DMS153 (cell line): ENCODE results near the gene RABGAP1.

ENCODE experiments used
- DNase-seq: peaks from one replicate; lab custom pipeline; 2025; lab: John Stamatoyannopoulos, UW

Gene RABGAP1

DNA sequence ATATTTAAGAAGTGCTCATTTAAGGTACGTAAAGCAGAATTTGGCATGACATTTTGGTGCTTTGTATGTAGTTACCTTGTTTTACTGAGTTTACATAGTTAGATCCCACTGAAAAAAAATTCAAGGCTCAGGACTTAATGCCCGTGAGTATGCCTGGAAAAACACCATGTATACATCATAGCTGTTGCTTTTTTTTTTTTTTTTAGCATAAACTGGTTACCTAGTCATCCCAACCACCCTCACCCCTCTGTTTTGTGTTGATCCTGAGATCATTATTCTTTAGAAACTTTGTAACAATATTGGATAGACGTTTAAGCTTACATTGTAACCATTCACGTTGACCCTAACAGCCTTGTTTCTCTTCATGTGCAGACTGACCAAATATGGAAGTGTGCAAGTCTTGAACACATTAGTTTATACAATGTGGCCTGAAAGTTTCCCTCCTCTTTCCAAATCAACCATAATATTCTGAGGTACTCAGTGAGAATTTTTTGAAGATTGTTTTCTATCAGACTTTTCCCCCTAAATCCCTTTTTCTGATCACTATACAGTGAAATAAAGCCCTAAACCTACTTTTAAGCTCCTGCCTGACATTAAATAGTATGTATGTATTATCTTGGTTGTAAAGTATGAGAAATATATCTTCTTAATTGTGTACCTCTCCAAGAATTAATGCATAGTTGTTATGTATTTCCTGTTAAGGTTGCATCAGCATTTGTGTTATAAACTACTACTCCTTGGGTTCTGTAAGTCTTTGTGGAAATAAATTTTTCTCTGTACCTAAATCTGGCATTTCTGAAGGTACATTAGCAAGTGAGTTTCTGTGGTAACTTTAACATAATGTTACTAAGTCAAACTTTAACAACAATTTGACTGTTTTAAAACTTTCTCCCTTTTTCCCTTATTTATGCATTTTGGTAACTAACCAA is 4.4 kb downstream of the RABGAP1 start:
- DNase-seq = no peak

DNA sequence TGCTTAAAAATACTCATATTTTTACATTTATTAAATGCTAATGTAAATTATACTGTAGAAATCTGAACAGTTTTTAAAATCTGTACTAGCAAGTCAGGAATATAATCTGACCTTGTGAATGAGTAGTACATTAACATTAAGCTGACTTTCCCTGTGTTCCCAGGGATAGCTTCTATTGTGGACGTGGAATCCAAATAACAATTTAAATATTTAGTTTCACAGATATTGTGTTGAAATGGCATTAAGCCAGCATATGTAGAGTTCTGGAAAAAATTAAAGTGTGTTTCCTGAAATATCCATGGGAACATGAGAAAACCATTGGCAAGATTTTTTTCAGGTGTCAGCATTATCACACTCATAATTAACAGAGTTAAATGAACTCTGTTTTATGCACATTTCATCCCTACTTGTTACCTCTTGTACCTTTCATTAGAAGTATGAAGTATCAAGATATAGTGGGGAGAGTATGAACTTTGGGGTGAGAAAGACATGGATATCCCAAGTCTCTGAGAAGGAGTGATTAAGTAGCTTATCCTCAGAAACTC is 5.7 kb downstream of the RABGAP1 start:
- no peak for DNase-seq

DNA sequence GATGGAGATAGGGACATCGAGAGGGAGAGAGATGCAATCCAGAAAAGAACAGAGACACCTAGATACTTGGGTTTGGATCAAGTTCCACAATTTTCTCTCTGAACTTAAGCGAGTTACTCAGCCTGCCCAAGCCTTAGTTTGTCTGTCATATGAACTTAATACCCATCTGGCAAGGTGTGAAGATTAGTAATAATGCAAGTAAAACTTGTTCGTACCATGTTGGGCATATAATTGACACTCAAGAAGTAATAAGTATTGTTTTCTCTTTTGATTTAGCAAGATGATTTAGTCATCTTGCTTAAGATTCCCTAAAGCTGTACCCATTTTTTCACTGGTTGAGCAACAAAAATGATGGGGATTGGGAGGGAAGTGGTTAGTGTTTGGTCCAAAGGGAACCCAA is 7.5 kb downstream of the RABGAP1 start:
- no peak for DNase-seq

DNA sequence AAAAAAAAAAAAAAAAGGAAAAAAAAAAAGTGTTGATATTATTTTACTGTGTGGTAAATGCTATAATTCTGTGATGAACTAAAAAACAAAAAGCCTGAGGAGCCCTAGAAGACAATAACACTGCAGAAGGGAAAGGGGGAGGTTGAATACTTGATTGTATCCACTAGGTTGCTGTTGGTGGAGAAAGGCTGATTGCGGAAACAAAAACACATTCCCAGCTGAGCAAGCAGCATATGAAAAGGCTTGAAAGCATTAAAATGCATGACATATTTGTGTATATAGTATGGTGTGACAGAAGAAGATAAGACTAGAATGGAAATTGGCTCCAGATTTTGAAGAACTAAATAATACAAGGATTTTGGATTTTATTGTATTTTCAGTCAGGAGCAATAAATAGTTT is 8.9 kb downstream of the RABGAP1 start:
- no peak for DNase-seq

DNA sequence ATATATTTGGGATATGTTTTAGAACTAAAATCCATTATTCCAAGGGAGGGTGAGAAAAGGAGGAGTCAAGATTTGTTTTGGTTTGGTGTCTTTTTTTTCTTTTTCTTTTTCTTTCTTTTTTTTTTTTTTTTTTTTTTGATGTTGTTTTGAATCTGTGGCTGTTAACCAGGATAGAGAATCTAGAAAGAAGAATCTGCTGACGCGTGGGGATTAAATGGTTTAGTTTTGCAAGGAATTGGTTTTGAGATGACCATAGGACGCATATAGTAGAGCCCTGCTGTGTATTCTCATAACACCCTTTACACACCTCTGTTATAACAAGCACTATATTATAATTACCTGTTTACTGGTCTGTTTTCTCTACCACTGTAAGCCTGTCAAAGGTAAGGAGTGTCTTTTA is 9.4 kb downstream of the RABGAP1 start:
- no peak for DNase-seq

DNA sequence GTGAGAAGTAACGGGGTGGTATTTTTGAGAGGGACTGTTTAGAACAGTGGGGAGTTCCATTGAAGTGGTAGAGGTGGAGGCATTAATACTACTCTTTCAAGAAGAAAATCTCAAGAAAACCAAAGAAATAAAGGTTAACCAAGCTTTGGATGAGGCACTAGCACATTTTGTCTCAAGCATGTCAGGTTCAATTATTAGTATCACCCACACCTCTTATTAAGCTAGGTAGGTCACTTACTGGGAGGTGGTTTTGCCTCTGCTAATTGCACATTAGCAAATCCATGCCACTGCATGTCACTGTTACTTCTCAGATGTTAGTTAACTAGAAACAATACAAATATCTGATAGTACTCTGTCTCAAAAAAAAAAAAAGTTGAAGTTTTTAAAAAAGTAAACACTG is 10.2 kb downstream of the RABGAP1 start:
- no peak for DNase-seq

DNA sequence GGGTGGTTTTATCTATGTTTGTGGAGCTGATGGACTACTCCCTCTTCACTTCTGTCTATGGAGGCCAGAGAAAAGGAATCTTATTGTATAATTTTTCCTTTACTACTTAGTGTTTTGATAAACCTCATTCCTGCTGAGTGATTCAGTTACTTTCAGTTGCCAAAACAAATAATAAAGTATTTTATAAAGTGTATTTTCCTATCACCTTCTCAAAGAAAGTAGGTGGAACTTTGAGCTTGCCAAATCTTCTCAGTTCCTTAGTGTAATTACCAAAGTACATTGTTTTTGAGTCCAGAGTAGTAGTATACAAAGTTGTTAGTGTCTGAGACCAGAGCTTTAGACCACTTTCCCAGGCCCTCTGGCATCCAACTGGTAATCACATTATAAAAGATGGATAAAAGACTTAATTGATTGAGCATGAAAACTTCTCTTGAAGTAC is 13.5 kb downstream of the RABGAP1 start:
- DNase-seq = no peak

DNA sequence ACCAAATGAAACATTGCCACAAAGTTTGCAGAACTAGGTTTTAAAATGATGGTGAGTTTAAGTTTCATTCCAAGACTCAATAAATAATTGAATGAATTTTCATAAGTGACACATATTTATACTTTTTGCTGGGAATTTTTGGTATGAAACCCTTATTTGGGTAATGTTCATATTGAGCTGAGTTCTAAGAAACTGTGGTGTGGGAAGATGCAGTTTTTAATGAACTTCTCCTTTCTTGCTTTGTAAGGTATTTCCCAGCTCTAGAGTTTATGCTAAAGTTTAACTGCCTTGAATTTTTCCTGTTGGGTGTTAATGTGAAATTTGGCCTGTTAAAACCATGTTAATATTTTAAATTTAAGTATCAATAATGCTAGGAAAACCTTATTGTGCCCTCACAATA is 15.1 kb downstream of the RABGAP1 start:
- DNase-seq = no peak

DNA sequence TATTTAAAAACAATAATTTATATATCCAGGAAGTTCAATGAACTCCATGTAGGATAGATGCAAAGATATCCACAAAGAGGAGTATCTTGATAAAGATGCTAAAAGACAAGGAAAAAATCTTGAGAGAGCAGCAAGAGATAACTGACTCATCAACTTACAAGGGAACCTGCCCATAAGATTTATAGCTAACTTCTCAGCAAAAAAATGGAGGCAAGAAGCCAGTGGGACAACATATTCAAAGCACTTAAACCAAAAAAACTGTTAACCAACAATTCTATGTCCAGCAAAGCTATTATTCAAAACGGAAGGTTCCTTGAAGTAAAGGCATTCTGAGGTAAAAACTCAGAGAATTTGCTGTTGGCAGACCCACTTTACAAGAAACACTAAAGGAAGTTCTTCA is 20.3 kb downstream of the RABGAP1 start:
- no peak for DNase-seq

DNA sequence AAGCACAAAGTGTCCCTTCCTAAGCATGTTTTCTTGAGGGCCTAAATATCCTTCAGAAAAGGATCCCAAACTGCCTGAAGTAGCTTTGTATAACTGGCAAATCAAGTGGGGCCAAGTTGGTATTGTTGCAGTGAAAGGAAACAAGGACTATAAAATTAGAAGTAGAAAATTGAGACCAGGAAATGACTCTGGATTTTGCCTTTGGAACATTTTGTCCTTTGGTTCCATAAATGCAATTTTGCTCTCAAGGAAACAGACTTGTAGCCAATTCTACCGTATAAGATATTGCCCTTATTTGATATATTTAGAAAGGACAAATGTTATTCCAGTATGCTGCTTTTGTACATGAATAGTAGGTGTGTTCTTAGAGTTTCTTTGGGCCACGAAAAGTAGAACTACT is 34.4 kb downstream of the RABGAP1 start:
- no peak for DNase-seq

DNA sequence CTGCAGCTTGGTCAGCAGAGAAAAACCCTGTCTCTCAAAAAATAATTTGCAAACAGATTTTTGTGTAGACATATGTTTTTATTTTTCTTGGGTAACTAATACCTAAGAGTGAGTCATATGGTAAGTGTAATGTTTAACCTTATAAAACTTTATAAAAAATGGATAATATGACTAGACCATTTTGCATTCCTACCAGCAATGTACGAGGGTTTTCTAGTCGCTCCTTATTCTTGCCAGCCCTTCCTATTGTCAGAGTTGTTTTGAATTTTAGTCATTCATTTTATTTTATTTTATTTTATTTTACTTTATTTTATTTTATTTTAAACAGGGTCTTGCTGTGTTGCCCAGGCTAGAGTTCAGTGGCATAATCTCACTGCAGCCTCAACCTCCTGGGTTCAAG is 37.8 kb downstream of the RABGAP1 start:
- no peak for DNase-seq

DNA sequence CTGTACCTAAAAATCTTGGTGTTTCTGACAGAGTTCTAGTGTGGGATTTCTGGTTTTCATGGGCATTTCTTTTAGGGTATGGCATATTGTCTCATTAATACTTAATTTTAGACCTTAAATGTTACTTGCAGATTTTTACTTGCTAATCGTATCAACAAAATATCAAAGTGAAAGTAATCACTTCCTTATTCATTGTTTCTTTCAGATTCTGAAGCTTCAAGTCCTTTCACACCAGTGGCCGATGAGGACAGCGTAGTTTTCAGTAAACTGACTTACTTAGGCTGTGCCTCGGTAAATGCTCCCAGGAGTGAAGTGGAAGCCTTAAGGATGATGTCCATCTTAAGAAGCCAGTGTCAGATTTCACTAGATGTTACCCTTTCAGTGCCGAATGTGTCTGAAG is 45.2 kb downstream of the RABGAP1 start:
- DNase-seq = no peak

DNA sequence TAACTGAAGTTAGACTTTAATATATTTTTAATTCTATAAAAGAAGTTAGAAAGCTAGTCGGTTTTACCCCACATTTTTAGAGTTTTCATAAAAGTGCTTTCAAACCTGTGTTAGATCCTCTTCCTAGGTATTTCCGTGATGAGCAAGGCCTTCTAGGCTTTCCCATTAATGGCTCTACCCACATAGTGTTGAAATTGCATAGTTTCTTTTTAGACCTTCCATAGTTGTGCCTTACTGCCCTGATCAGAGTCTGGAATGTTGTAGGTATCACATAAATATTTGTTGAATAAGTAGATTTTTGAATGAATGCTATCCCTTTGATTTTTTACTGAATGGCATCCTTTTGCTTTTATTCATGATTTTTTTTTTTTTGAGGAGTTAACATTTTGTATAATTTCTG is 47.3 kb downstream of the RABGAP1 start:
- DNase-seq = no peak

DNA sequence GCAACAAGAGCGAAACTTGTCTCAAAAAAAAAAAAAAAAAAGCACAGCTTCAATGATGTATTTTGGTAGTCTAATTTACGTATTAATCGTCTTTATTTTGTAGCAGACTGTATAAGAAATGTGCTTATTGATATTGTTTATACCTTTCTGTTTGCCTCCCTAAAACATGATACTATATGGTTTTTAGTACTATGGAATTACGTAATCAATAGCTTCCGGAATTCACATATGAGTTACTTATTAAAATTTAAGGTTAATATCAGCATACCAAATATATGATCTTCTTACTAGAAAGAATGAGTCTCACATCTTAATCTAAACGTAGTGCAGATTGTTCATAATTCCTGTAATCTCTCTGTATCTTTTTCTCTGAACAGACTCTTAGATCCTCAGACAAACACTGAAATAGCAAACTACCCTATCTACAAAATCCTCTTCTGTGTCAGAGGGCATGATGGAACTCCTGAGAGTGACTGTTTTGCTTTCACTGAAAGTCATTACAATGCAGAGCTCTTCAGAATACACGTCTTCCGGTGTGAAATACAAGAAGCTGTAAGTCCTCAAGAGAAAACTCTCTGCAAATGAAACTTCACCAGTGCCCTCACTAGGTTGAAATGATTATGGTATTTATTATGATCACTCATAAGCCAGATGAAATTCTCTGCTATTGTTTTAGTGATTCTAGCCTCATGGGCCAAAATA is 48.3 kb downstream of the RABGAP1 start:
- no peak for DNase-seq

DNA sequence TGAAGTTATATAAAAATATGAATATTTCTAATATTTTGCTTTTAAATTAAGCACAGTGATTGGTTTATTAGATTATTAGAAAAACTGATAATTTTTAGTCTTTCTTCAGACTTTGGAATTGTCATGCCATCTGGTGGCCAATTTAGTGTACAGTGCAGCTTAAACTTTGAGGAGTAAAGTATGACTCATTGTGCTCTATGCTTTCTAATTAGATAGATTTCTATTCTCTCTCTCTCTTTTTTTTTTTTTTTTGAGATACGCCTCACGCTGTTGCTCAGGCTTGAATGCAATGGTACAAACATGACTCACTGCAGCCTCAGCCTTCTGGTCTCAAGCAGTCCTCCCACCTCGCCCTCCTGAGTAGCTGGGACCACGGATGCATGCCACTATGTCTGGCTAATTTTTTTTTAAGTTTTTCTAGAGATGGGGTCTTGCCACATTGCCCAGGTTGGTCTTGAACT is 50.6 kb downstream of the RABGAP1 start:
- DNase-seq = no peak

DNA sequence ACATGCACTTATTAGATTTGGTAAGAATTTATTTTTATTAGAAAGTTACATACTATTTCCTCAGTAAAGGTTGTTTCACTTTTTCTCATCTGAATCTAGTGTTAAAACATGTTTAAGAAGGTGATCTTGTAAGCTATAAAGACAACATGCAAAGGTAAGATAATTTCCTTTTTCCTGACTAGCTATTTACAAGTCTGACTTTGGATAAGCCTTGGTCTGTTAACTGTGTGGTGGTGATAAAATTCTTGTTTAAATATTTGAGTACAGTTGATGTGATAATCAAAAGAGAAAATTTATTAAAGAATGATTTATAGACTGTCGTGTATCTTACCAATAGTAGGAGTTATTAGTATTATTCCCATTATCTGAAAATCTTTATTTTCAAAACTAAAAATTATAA is 55.8 kb downstream of the RABGAP1 start:
- DNase-seq = no peak

DNA sequence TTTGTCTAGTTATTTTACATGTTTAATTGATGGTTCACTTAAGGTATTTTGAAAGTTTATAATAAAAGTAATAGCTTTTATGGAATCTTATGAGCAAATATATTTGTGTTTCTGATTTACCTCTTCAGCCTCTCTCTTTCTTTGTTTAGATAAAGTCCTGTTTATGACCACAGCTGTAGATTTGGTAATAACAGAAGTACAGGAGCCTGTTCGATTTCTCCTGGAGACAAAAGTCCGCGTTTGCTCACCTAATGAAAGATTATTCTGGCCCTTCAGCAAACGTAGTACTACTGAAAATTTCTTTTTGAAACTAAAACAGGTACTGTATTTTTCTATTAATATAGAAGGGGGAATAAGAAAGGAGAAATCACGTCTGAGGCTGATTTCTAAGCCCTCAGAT is 57.6 kb downstream of the RABGAP1 start:
- no peak for DNase-seq

DNA sequence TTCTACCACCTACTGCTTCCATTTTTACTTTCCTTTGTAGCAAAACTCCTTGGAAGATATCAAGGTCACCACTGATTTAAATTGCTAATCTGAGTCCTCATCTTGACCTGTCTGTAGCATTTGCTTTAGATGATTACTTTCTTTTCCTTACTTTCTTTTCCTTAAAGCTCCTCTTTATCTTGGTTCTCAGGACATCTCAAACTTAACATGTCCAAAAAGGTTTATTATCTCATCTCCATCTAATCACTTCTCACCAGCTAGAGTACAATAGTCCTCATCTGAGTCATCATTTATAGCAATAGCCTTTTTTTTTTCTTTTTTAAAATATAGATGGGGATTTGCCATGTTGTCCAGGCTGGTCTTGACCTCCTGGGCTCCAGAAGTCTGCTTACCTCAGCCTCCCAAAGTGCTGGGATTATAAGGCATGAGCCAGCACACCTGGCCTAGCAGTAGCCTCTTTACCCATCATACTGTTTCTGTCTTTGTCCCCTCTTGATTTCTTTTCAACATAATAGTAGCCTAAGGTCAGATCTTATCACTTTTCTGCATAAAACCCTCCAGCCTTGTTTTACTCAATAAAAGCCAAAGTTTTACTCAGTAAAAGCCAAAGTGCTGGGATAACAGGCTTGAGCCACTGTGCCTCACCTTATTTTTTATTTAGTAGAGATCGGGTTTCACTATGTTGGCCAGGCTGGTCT is 59.7 kb downstream of the RABGAP1 start:
- no peak for DNase-seq

DNA sequence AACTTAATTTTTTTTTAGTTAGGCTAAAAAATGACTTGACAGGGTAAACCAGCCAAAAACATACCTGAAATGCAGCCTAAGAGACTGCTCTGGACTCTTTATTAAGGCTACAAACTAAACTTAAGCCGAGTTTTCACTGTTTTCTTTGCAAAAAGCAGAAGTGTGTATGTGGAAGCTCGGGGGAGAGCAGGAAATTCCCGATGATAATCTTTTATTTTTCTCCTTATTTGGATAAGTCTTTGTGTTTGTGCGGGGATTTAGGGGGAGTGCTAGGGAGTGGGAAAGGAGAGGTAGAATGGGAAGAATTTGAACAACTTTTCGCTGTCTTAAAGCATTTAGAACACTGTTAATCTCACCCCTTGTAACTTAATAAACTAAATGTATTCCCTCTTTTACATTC is 61.9 kb downstream of the RABGAP1 start:
- DNase-seq = no peak

DNA sequence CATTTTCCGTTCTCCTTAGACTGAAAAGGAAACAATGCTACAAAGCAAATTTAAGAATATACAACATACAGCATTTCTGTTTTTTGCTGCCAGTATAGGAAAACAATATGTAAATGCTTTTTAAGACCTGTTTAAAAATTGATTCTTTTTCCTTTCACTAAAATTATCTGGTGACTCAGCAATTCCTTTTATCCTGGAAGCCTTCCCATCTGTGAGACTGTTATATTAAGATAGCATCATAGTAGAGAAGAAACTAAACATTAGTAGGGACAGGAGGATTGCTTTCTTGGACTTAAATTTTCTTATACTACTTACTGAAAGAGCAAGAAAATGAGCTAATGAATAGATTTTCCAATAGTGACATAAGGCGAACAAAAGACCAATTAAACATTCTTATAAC is 62.6 kb downstream of the RABGAP1 start:
- no peak for DNase-seq

DNA sequence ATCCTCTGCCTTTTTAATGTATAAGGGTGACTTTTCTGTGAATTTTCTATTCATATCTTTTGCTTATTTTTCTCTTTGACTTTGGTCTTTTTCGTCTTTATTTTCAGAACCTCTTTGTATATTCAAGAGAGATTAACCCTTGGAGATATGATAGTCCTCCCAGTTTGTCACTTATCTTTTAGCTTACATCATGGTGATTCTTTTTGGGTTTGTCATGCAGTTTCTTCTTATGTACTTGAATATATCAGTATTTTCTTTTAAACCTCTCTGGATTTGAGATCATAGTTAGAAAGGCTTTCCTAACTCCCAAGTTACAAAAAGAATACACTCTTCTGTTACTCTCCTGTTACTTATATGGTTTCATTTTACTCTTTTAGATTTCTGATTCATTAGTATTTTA is 65.1 kb downstream of the RABGAP1 start:
- no peak for DNase-seq

DNA sequence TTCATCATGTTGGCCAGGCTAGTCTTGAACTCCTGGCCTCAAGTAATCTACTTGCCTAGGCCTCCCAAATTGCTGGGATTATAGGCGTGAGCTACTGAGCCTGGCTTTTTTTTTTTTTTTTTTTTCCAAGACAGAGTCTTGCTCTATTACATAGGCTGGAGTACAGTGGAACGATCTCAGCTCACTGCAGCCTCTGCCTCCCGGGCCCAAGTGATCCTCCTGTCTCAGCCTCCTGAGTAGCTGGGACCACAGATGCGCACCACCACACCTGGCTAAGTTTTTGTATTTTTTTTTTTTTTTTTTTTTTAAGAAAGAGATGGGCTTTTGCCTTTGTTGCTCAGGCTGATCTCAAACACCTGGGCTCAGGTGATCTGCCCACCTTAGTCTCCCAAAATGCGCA is 66.4 kb downstream of the RABGAP1 start:
- no peak for DNase-seq

DNA sequence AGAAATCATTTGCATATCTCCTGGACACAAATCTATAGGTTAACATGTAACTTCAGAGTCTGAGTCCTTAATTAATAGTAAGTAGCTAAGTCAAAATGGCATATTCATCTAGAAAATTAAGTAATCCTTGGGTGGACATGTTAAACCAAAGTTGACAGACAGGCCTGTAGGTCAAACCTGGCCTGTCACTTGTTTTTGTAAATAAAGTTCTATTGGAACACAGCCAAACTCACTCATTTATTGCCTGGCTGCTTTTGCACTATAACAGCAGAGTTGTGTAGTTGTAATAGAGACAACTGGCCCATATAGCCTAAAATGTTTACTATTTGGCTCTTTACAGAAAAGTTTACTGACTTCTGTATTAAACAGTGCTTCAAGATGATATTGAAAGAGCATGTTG is 68.1 kb downstream of the RABGAP1 start:
- DNase-seq = no peak
